Choroid plexus epithelial cell (primary cell): ENCODE data around the gene APOL3.

ENCODE experiments used
- DNase-seq: peaks from one replicate; pipeline ENCODE4 v3.0.0-alpha.2; 2010; ENCODE audit warnings: low read depth
- H3K4me3 ChIP-seq: 2 replicates; pipeline ENCODE4 v1.5.1; 2011; ENCODE audit warnings: low read depth, mild to moderate bottlenecking, control low read depth, low read length, moderate library complexity
- TF ChIP-seq, protein P1 (sequence below): conservative IDR thresholded peaks from 2 replicates; pipeline ENCODE4 v1.5.1; 2011; ENCODE audit warnings: low read depth, mild to moderate bottlenecking, control low read depth, inconsistent platforms, low read length, moderate library complexity

APOL3 gene

DNA sequence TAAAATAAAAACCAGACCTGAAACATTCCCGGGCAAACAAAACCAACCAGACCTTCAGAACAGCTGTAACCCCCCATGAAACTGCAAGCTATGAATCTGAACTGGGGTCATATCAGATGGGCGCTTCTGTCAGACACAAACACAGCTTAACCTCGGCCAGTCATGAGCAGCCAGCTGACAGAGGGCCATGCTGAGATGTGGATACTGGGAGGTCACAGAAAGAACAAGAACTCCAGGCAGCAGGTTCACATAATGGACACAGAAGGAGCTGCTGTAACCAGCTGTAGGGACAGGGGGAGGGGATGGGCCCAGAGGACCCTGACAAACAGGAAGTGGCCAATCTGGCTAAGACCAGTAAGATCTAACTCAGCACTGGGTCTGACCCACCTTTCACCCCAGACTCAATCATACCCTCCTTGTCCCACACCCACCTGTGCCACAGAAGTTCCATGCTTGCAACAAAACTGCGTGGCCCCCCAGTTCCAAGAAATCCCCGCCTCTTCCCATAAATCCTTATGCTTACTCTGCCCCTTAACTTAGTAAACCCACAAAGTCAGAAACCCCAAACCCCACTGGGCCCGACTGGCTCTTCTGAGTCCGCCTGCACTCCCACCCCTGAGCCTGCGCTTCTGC, 37.1 kb upstream of the APOL3 start:
- no peak overlapping the region for H3K4me3 ChIP-seq
- TF ChIP-seq, protein P1, sequence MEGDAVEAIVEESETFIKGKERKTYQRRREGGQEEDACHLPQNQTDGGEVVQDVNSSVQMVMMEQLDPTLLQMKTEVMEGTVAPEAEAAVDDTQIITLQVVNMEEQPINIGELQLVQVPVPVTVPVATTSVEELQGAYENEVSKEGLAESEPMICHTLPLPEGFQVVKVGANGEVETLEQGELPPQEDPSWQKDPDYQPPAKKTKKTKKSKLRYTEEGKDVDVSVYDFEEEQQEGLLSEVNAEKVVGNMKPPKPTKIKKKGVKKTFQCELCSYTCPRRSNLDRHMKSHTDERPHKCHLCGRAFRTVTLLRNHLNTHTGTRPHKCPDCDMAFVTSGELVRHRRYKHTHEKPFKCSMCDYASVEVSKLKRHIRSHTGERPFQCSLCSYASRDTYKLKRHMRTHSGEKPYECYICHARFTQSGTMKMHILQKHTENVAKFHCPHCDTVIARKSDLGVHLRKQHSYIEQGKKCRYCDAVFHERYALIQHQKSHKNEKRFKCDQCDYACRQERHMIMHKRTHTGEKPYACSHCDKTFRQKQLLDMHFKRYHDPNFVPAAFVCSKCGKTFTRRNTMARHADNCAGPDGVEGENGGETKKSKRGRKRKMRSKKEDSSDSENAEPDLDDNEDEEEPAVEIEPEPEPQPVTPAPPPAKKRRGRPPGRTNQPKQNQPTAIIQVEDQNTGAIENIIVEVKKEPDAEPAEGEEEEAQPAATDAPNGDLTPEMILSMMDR, result no peak
- no peak for DNase-seq

DNA sequence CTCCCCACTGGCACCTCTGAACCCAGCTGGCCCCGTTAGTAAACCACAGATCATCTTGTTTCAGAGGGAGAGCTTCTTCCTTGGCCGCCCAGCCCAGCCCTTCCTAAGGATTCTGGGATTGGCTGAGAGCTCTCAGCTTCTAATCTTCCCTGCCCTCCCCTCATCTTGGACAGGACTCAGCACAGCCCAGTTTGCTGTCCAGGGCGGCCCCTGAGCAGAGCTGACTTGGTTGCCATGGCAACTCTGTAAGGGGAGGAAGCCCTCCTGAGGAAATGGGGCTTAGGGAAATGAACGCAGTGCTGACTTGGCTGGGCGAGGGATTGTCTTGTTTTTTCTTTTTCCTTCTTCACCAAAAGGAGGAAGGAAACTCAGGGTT, 36.5 kb upstream of the APOL3 start:
- no peak overlapping the region for H3K4me3 ChIP-seq
- TF ChIP-seq, protein P1, result no peak
- DNase-seq, result peak; percentile 81

DNA sequence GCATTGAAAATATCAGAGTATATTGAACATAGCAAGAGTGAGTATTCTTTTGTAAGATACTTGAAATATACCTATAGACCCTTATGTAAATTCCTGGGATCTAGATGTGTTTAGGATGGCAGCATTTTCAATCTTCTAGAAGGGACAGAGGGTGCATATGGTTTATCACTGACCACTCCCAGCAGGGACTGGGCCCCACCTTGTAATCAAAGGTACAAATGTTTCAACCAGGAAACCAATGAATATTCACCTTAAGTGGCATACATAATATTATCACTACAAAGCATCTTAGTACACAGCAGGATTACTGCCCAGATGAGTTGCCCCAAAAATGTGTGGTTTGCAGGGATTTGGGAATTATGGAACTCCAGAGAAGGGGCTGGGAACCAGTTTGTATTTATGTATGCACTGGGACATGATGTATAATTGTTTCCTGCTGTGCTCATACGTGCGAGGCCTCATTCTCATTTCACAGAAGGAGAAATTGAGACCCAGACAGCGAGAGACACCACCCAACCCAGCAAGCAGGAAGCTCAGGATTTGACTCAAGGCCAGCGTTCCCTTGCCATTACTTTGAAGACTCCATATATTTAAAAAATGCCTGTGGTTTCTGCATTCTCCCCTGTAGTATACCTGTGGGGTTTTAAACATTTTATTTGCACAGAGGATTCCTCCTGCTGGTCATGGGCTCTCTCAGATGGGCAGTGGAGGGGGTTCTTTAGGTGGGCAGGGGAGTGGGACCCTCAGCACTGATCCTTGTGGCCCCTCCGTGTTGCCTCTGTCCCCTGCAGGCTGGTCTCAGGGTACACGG, 35.9 kb upstream of the APOL3 start:
- TF ChIP-seq, protein P1, result no peak
- H3K4me3 ChIP-seq, result no peak overlapping the region
- no peak for DNase-seq

- no peak overlapping the region for H3K4me3 ChIP-seq
- DNase-seq, result peak; percentile 89
- TF ChIP-seq, protein P1, result peak; percentile 84
These were observed 34.4 kb upstream of the APOL3 start for GRCh38 chr22:36194971-36195370.

DNA sequence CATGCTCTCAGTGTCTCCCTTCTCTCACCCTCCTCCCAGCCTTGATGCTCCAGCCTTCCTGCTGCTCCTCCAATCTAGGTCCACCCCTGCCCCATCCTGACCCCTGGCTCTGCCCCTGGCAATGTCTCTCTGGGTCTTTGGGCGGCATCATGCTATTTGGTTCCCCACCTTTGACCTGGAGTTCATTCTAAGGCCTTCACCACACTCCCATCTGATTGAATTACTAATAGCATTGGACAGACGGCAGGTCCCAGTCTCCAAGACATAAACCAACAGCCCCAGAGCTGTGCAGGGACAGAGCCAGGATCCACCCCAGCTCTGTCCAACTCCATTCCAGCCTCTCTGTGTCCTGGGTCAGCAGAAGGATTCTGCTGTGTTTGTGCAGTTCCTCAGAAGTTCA, 33.8 kb upstream of the APOL3 start:
- TF ChIP-seq, protein P1, result no peak
- no peak for DNase-seq
- H3K4me3 ChIP-seq, result no peak overlapping the region

- DNase-seq, result no peak
- TF ChIP-seq, protein P1, result no peak
- no peak overlapping the region for H3K4me3 ChIP-seq
These were observed 33.0 kb upstream of the APOL3 start for GRCh38 chr22:36193577-36193976.

DNA sequence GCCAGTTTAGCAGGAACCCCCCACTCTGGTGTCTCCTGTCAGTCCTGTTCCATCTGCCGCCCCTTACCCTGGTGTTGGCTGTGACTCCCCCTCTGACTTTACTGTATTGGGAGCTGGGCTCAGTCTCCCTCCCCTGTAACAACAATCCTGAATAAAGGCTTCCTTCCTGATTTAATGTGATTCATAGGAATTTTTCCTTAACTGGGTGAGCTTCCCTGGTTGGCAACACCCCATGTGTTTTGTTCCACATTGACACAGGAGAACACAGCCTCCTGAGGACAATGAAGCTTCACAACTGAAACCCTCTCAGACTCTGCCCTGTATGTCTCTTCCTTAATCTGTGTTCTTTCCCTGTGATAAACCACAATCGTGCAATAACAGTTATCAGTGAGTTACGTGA, 32.6 kb upstream of the APOL3 start:
- TF ChIP-seq, protein P1, result no peak
- no peak for DNase-seq

More for the DNA sequence above, 32.6 kb upstream of the APOL3 start:
- no peak overlapping the region for H3K4me3 ChIP-seq
